Caco-2 (cell line): ENCODE results near the gene DLG2. TPM values are rescaled to one million over a fixed set of nuclear protein-coding genes. Genes with fewer than 3 reads are reported as not detected.
A peak's percentile ranks its signal among the peaks of the same experiment; 100 is the strongest.

ENCODE experiments used
- BruUV-seq: library from RNA; stranded (reverse); fragments of 400-500 nt; replicated peaks from 2 replicates; lab custom pipeline; 2021; lab: Mats Ljungman, UMichigan
- CTCF ChIA-PET: fragments of 300-600 bp; sonication (Branson Sonifier 250); formaldehyde crosslinking; loops from one replicate; lab custom pipeline; 2022; ENCODE audit warnings: antibody characterized with exemption; lab: Charles Lee
- POLR2A ChIA-PET: fragments of 300-600 bp; sonication (Branson Sonifier 250); formaldehyde crosslinking; loops from one replicate; lab custom pipeline; 2022; ENCODE audit warnings: antibody characterized with exemption; lab: Charles Lee
- DNase-seq, 2 experiments: peaks; one replicate each; pipeline versions ENCODE4 v3.0.0 to v3.0.0-alpha.2; 2020 to 2022
- H3K27me3 ChIP-seq: replicated peaks from 2 replicates; pipeline ENCODE4 v1.6.0; 2011; ENCODE audit warnings: low read length; ENCODE audit not compliant: control insufficient read depth, insufficient read depth
- H3K36me3 ChIP-seq: 2 replicates; pipeline ENCODE4 v1.5.1; 2011; ENCODE audit warnings: low read length; ENCODE audit not compliant: control insufficient read depth, insufficient read depth
- H3K4me1 ChIP-seq: fragments of 250-450 bp; sonication (Bioruptor Pico); 2 replicates; pipeline ENCODE4 v1.5.1; 2020; ENCODE audit warnings: mild to moderate bottlenecking
- H3K4me3 ChIP-seq: 2 replicates; pipeline ENCODE4 v1.5.1; 2011; ENCODE audit warnings: low read depth, mild to moderate bottlenecking, control low read depth, low read length
- H3K9me3 ChIP-seq: fragments of 250-450 bp; sonication (Bioruptor Pico); 2 replicates; pipeline ENCODE4 v1.5.1; 2020; ENCODE audit warnings: mild to moderate bottlenecking, moderate library complexity
- H3K27ac Mint-ChIP-seq: one replicate; pipeline ENCODE4 v1.8.0; 2022; ENCODE audit warnings: mixed read lengths; ENCODE audit not compliant: unreplicated experiment
- H3K27me3 Mint-ChIP-seq: one replicate; pipeline ENCODE4 v1.8.0; 2022; ENCODE audit warnings: mixed read lengths; ENCODE audit not compliant: insufficient read depth, unreplicated experiment
- H3K36me3 Mint-ChIP-seq: one replicate; pipeline ENCODE4 v1.8.0; 2022; ENCODE audit warnings: mild to moderate bottlenecking, mixed read lengths; ENCODE audit not compliant: insufficient read depth, unreplicated experiment
- H3K4me1 Mint-ChIP-seq: one replicate; pipeline ENCODE4 v1.8.0; 2022; ENCODE audit warnings: low read depth, mixed read lengths; ENCODE audit not compliant: unreplicated experiment
- H3K4me3 Mint-ChIP-seq: one replicate; pipeline ENCODE4 v1.8.0; 2022; ENCODE audit warnings: mild to moderate bottlenecking, moderate library complexity, mixed read lengths; ENCODE audit not compliant: unreplicated experiment
- H3K9me3 Mint-ChIP-seq: one replicate; pipeline ENCODE4 v1.8.0; 2022; ENCODE audit warnings: mixed read lengths; ENCODE audit not compliant: unreplicated experiment
- intact Hi-C: fragments of 100-400 bp; cut with micrococcal nuclease; formaldehyde crosslinking; loops from one replicate; pipeline ENCODE4 v1.10.0; 2022; ENCODE audit not compliant: unreplicated experiment
- total RNA-seq: library from RNA; stranded (reverse); gene quantifications from 2 replicates; pipeline ENCODE4 v1.2.3, GENCODE V29; 2022
- TF ChIP-seq, protein P1 (sequence below), 2 experiments: fragments of 200-600 bp in 1 of 2; IDR thresholded peaks; 1 replicate in 1 of 2; 2 replicates in 1 of 2; pipeline versions ENCODE4 v1.5.1 to v1.8.0; 2011 to 2022; ENCODE audit warnings: antibody characterized with exemption in 1 of 2, control low read depth in 1 of 2, inconsistent platforms in 1 of 2, low read depth in 1 of 2, low read length in 1 of 2, mild to moderate bottlenecking in 1 of 2, moderate library complexity in 1 of 2; ENCODE audit not compliant: insufficient read depth in 1 of 2, severe bottlenecking in 1 of 2, unreplicated experiment in 1 of 2

Gene DLG2
- total RNA-seq, 1 experiment from 2014 or later = 21.6 TPM

DNA sequence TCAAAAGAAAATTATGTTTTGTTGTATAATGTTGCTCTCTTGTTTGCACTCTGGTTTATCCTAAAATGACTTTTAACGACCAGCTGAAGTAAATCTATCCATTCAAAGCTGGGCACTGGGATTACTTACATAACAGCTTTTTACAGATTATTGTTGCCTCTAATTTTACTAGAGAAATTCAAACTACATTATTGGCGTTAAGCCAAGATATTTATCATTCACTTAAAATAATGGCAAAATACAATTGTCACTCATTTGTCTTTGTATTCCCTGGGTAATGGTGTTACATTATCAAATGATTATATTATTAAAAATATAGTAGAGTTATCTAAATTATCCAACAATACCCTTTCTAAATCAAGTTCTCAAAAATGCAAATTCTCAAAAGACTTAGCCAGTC, 30.3 kb downstream of the DLG2 start:
- H3K36me3 ChIP-seq = no peaks in the 10 kb centered on the region
- Mint-ChIP-seq H3K27me3 (peaks cover 4% of the 10 kb centered on the region), H3K9me3 (no peaks in the 10 kb centered on the region), H3K27ac (no peak overlapping the region), H3K4me1 (peaks cover 6% of the 10 kb centered on the region), H3K4me3 (no peak overlapping the region), H3K36me3 (no peaks in the 10 kb centered on the region)
- POLR2A ChIA-PET = no interaction called here
- intact Hi-C loops = loop anchor here (1.0 to 10.0 kb wide), 4 partner anchors 215 to 820 kb away; partner anchors contain the start of gene SYTL2
- no peaks in the 10 kb centered on the region for H3K9me3 ChIP-seq
- TF ChIP-seq, protein P1, sequence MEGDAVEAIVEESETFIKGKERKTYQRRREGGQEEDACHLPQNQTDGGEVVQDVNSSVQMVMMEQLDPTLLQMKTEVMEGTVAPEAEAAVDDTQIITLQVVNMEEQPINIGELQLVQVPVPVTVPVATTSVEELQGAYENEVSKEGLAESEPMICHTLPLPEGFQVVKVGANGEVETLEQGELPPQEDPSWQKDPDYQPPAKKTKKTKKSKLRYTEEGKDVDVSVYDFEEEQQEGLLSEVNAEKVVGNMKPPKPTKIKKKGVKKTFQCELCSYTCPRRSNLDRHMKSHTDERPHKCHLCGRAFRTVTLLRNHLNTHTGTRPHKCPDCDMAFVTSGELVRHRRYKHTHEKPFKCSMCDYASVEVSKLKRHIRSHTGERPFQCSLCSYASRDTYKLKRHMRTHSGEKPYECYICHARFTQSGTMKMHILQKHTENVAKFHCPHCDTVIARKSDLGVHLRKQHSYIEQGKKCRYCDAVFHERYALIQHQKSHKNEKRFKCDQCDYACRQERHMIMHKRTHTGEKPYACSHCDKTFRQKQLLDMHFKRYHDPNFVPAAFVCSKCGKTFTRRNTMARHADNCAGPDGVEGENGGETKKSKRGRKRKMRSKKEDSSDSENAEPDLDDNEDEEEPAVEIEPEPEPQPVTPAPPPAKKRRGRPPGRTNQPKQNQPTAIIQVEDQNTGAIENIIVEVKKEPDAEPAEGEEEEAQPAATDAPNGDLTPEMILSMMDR (IDR thresholded peaks at IDR 0.05; ENCODE audit: insufficient read depth in 1 of 2, low read depth in 1 of 2, low read length in 1 of 2, severe bottlenecking in 1 of 2, unreplicated experiment in 1 of 2) = no peak
- H3K27me3 ChIP-seq = peaks cover 2% of the 10 kb centered on the region; the same call in 1 of the 2 replicates
- CTCF ChIA-PET = interaction anchor here (1.4 kb wide), 1 partner anchor 31 kb away, joined by 3 read pairs; the partner anchor contains the start of gene TMEM126B
- no TSS peak for BruUV-seq
- no peak overlapping the region for H3K4me3 ChIP-seq
- no peak for DNase-seq
- no peaks in the 10 kb centered on the region for H3K4me1 ChIP-seq

DNA sequence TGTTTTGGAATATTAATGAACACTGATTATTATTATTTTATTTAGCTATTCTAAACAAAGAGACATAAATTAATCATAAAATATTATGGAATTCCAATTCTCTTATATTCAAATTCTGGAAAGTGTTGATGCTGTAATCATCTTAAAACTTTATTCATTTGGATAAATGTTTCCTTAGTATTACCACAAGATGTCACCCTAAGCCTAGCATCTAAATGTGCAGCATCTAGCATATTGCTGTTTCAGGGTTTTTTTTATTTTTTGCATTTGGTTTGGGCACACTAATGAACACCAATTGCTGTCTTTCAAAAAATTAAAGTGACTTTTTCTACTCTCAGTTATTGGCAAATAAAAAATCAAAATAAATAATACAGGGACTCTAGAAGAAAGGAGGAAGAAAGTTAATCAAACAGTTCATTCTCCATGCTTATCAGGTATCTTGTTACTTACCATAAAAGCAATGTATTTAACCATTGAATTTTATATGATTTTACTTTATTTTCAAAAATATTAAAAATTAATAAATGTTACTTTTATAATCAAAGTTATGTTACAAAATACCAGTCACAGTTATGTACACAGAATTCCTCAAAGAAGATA, 31.8 kb downstream of the DLG2 start:
- Histone ChIP-seq H3K36me3 (no peaks in the 10 kb centered on the region), H3K4me1 (no peaks in the 10 kb centered on the region), H3K9me3 (no peaks in the 10 kb centered on the region), H3K4me3 (no peak overlapping the region), H3K27me3 (peaks cover 2% of the 10 kb centered on the region; the same call in 1 of the 2 replicates)
- no peaks in the 10 kb centered on the region for H3K9me3 Mint-ChIP-seq
- TF ChIP-seq, protein P1 (IDR thresholded peaks at IDR 0.05; ENCODE audit: insufficient read depth in 1 of 2, low read depth in 1 of 2, low read length in 1 of 2, severe bottlenecking in 1 of 2, unreplicated experiment in 1 of 2) = peak; percentile 69 to 83
- intact Hi-C loops = loop anchor here (1.0 to 10.0 kb wide), 10 partner anchors 33 to 822 kb away; partner anchors contain the start of genes SYTL2, TMEM126A and TMEM126B
- POLR2A ChIA-PET = no interaction called here
- H3K27ac Mint-ChIP-seq = no peak overlapping the region
- DNase-seq = peak in 1 of 2 experiments; percentile 62
- no peak overlapping the region for H3K4me3 Mint-ChIP-seq
- peaks cover 6% of the 10 kb centered on the region for H3K4me1 Mint-ChIP-seq
- H3K36me3 Mint-ChIP-seq = no peaks in the 10 kb centered on the region
- peaks cover 4% of the 10 kb centered on the region for H3K27me3 Mint-ChIP-seq
- no TSS peak for BruUV-seq
- CTCF ChIA-PET = interaction anchor here (1.4 kb wide), 1 partner anchor 33 kb away, joined by 3 read pairs; the partner anchor contains the start of gene TMEM126B

- peaks cover 25% of the 10 kb centered on the region; the same call in 1 of the 2 replicates for H3K9me3 ChIP-seq
- Mint-ChIP-seq H3K27me3 (peaks cover 11% of the 10 kb centered on the region), H3K9me3 (peaks cover 12% of the 10 kb centered on the region), H3K36me3 (no peaks in the 10 kb centered on the region), H3K4me3 (no peak overlapping the region), H3K27ac (no peak overlapping the region), H3K4me1 (no peaks in the 10 kb centered on the region)
- CTCF ChIA-PET = interaction anchor here (0.6 kb wide), 1 partner anchor 127 kb away, joined by 3 read pairs; no protein-coding TSS in a partner anchor
- intact Hi-C loops = loop anchor here (1.0 to 10.0 kb wide), 6 partner anchors 127 to 1032 kb away; no protein-coding TSS in a partner anchor
- POLR2A ChIA-PET = no interaction called here
- H3K27me3 ChIP-seq = no peaks in the 10 kb centered on the region
- TF ChIP-seq, protein P1 (IDR thresholded peaks at IDR 0.05; ENCODE audit: insufficient read depth in 1 of 2, low read depth in 1 of 2, low read length in 1 of 2, severe bottlenecking in 1 of 2, unreplicated experiment in 1 of 2) = peak; percentile 35 to 38
- no peaks in the 10 kb centered on the region for H3K4me1 ChIP-seq
- peak in 1 of 2 experiments; percentile 30 for DNase-seq
- no peak overlapping the region for H3K4me3 ChIP-seq
- BruUV-seq = no TSS peak
- H3K36me3 ChIP-seq = no peaks in the 10 kb centered on the region
Measured at GRCh38 chr11:85590848-85591483, 36.2 kb downstream of the DLG2 start.
